GM18519 (cell line): ENCODE measurements around the gene TXNRD2.

ENCODE experiments used
- ATAC-seq: cut with Tn5 transposase; IDR thresholded peaks from one replicate; pipeline ENCODE4 v1.9.1; 2021; ENCODE audit warnings: mild to moderate bottlenecking, moderate library complexity; ENCODE audit not compliant: unreplicated experiment, low FRiP score

TXNRD2 gene

GRCh38 chr22:19879992-19880785, 61.4 kb downstream of the TXNRD2 start:
- ATAC-seq, result no peak

- ATAC-seq, result no peak
Measured at GRCh38 chr22:19879643-19879991, 62.0 kb downstream of the TXNRD2 start.

- no peak for ATAC-seq
Measured at GRCh38 chr22:19879246-19879570, 62.4 kb downstream of the TXNRD2 start.

- no peak for ATAC-seq
Measured at GRCh38 chr22:19878461-19879245, 63.0 kb downstream of the TXNRD2 start.

GRCh38 chr22:19877626-19878339, 63.8 kb downstream of the TXNRD2 start:
- no peak for ATAC-seq

GRCh38 chr22:19876941-19877625, 64.5 kb downstream of the TXNRD2 start:
- ATAC-seq, result no peak

- ATAC-seq, result no peak
Measured at GRCh38 chr22:19876314-19876940, 65.2 kb downstream of the TXNRD2 start.

- no peak for ATAC-seq
Measured at GRCh38 chr22:19875531-19876313, 65.9 kb downstream of the TXNRD2 start.

GRCh38 chr22:19875061-19875530, 66.5 kb downstream of the TXNRD2 start:
- no peak for ATAC-seq

- no peak for ATAC-seq
Measured at GRCh38 chr22:19874307-19875060, 67.1 kb downstream of the TXNRD2 start.

GRCh38 chr22:19873960-19874306, 67.7 kb downstream of the TXNRD2 start:
- ATAC-seq, result no peak

- ATAC-seq, result no peak
Measured at GRCh38 chr22:19873138-19873959, 68.3 kb downstream of the TXNRD2 start.

- no peak for ATAC-seq
Measured at GRCh38 chr22:19872779-19873137, 68.9 kb downstream of the TXNRD2 start.

GRCh38 chr22:19871845-19872778, 69.5 kb downstream of the TXNRD2 start:
- ATAC-seq, result no peak

- ATAC-seq, result no peak
Measured at GRCh38 chr22:19871023-19871844, 70.4 kb downstream of the TXNRD2 start.
